ENCODE measurements around the gene SUCLG2. TPM values are rescaled to one million over a fixed set of nuclear protein-coding genes. Genes with fewer than 3 reads are reported as not detected.

Gene SUCLG2
- 10 to 100 TPM; 40.2 to 48.8 TPM for total RNA-seq
- 10 to 100 TPM; 38.2 to 71.9 TPM for polyA plus RNA-seq
- long read RNA-seq, donor 1, transcript SUCLG2-201 (11 exons, 2,352 nt): major isoform, 136 of 160 reads
- long read RNA-seq, donor 1, partial matches to known transcripts: 10 of 160 reads
- long read RNA-seq, donor 1, other reads (novel, unspliced or antisense): 14 of 160 reads
- long read RNA-seq, donor 2, transcript SUCLG2-201 (11 exons, 2,352 nt): major isoform, 39 of 62 reads
- long read RNA-seq, donor 2, partial matches to known transcripts: 11 of 62 reads
- long read RNA-seq, donor 2, other reads (novel, unspliced or antisense): 12 of 62 reads

DNA sequence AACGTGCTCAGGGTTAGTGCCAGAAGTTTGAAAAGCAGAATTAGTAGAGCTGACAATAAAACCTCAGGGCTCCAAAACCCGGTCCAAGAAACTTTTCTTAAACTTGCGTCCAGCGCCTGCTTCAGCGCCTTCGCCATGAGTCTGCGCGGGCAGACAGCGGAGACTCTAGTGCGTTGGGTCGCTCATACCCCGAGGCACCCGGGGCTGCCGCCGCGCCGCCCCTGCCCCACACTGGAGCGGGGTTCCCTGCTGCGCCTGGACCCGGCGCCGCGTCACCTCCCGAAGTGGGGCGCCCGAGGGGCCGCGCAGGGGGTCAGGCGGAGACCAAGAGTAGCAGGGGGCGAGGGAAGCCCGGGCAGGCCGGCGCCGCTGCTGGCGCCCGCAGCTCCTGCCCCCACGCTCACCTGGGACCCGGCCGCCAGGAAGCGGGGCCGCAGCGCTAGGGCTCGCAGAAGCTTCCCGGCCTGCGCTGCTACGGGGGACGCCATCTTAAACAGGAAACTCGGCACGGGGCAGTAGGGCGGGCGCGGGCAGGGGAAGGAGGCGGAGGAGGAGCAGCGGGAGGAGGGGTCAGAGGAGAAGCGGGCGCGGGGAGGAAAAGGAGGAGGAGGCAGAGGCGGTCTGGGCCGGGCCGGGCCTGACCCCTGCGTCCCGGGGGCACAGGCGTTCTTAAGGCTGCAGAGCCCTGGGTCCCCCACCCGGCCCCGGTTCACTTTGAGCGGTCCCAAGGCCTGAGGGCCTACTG, at the start of gene SUCLG2:
SUCLG2 (minus strand) TSS at position 514 of the 745 bp plus-strand sequence; CDS start at position 488, 26 bp downstream.
- H3K4me3 ChIP-seq (ENCODE audit: low read length in 2 of 2): peak within 1 kb of the TSS; percentile 57 to 95
- intact Hi-C loops (cut with DNase I): no loop called here
- peaks cover 2% of the 10 kb centered on the region in 2 donors for H3K4me1 ChIP-seq (ENCODE audit: control insufficient read depth in 1 of 2, insufficient read depth in 2 of 2, low read length in 2 of 2)
- 0 to 1% methylated on average over 61 to 66 of the region's 66 CpGs for WGBS, 2 donors
- no peaks in the 10 kb centered on the region for H3K27me3 ChIP-seq (ENCODE audit: control insufficient read depth in 1 of 2, insufficient read depth in 2 of 2, low read length in 1 of 2)
- DNase-seq (peak; percentile 96 to 97), ATAC-seq (ENCODE audit: low FRiP score) (peak; percentile 98)
- peak within 1 kb of the TSS; percentile 43 to 92 for H3K27ac ChIP-seq (ENCODE audit: low read depth in 1 of 2, low read length in 2 of 2)
- no peaks in the 10 kb centered on the region for H3K36me3 ChIP-seq (ENCODE audit: control insufficient read depth in 1 of 2, insufficient read depth in 2 of 2, low read length in 1 of 2)
- H3K9me3 ChIP-seq (ENCODE audit: control insufficient read depth, low read length): no peaks in the 10 kb centered on the region

DNA sequence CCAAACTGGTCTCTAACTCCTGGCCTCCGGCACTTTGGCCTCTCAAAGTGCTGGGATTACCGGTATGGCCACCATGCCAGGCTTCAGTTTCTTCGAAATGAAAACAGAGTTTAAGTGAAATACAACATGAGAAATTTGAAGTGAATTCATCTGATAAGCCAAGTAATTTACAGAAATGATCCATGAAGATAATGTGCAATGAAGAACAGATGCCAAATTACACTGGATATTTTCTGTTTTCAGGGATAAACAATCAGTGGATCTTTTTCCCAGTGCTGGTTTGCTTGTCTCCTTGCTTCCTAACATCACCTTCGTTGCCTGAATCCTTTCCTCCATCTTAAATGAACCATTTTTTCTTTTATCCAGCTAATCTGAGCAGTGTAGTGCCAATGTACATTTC, 46.2 kb upstream of the SUCLG2 start:
- H3K27ac ChIP-seq (ENCODE audit: low read depth in 1 of 2, low read length in 2 of 2): no peak overlapping the region
- H3K36me3 ChIP-seq (ENCODE audit: control insufficient read depth in 1 of 2, insufficient read depth in 2 of 2, low read length in 1 of 2): no peaks in the 10 kb centered on the region
- no peaks in the 10 kb centered on the region for H3K4me1 ChIP-seq (ENCODE audit: control insufficient read depth in 1 of 2, insufficient read depth in 2 of 2, low read length in 2 of 2)
- H3K4me3 ChIP-seq (ENCODE audit: low read length in 2 of 2): no peak overlapping the region
- 93 to 95% methylated on average over 4 of the region's 4 CpGs for WGBS, 2 donors
- intact Hi-C loops (cut with DNase I): no loop called here
- no peaks in the 10 kb centered on the region for H3K27me3 ChIP-seq (ENCODE audit: control insufficient read depth in 1 of 2, insufficient read depth in 2 of 2, low read length in 1 of 2)
- no peaks in the 10 kb centered on the region for H3K9me3 ChIP-seq (ENCODE audit: control insufficient read depth, low read length)
- no peak for ATAC-seq (ENCODE audit: low FRiP score)
- DNase-seq: no peak

- no peaks in the 10 kb centered on the region for H3K9me3 ChIP-seq (ENCODE audit: control insufficient read depth, low read length)
- H3K27me3 ChIP-seq (ENCODE audit: control insufficient read depth in 1 of 2, insufficient read depth in 2 of 2, low read length in 1 of 2): no peaks in the 10 kb centered on the region
- H3K4me3 ChIP-seq (ENCODE audit: low read length in 2 of 2): no peak overlapping the region
- ATAC-seq (ENCODE audit: low FRiP score) (no peak), DNase-seq (no peak)
- no peaks in the 10 kb centered on the region for H3K36me3 ChIP-seq (ENCODE audit: control insufficient read depth in 1 of 2, insufficient read depth in 2 of 2, low read length in 1 of 2)
- intact Hi-C loops (cut with DNase I): loop anchor here in 1 of 2 donors (10.0 kb wide), 1 partner anchor 275 kb away; no protein-coding TSS in a partner anchor
- H3K4me1 ChIP-seq (ENCODE audit: control insufficient read depth in 1 of 2, insufficient read depth in 2 of 2, low read length in 2 of 2): no peaks in the 10 kb centered on the region
- no peak overlapping the region for H3K27ac ChIP-seq (ENCODE audit: low read depth in 1 of 2, low read length in 2 of 2)
- WGBS, 2 donors: 77 to 82% methylated on average over 5 of the region's 5 CpGs
Observed at GRCh38 chr3:67699882-67700281, 45.5 kb upstream of the SUCLG2 start.

GRCh38 chr3:67692621-67693020, 38.2 kb upstream of the SUCLG2 start:
- DNase-seq (no peak), ATAC-seq (ENCODE audit: low FRiP score) (no peak)
- no peaks in the 10 kb centered on the region for H3K4me1 ChIP-seq (ENCODE audit: control insufficient read depth in 1 of 2, insufficient read depth in 2 of 2, low read length in 2 of 2)
- 56 to 60% methylated on average over 4 of the region's 4 CpGs for WGBS, 2 donors
- no peak overlapping the region for H3K27ac ChIP-seq (ENCODE audit: low read depth in 1 of 2, low read length in 2 of 2)
- H3K9me3 ChIP-seq (ENCODE audit: control insufficient read depth, low read length): no peaks in the 10 kb centered on the region
- H3K27me3 ChIP-seq (ENCODE audit: control insufficient read depth in 1 of 2, insufficient read depth in 2 of 2, low read length in 1 of 2): no peaks in the 10 kb centered on the region
- no peaks in the 10 kb centered on the region for H3K36me3 ChIP-seq (ENCODE audit: control insufficient read depth in 1 of 2, insufficient read depth in 2 of 2, low read length in 1 of 2)
- intact Hi-C loops (cut with DNase I): loop anchor here in 1 of 2 donors (10.0 kb wide), 1 partner anchor 268 kb away; no protein-coding TSS in a partner anchor
- no peak overlapping the region for H3K4me3 ChIP-seq (ENCODE audit: low read length in 2 of 2)

GRCh38 chr3:67691926-67692325, 37.5 kb upstream of the SUCLG2 start:
- Histone ChIP-seq H3K36me3 (ENCODE audit: control insufficient read depth in 1 of 2, insufficient read depth in 2 of 2, low read length in 1 of 2) (no peaks in the 10 kb centered on the region), H3K4me3 (ENCODE audit: low read length in 2 of 2) (no peak overlapping the region), H3K4me1 (ENCODE audit: control insufficient read depth in 1 of 2, insufficient read depth in 2 of 2, low read length in 2 of 2) (no peaks in the 10 kb centered on the region), H3K27me3 (ENCODE audit: control insufficient read depth in 1 of 2, insufficient read depth in 2 of 2, low read length in 1 of 2) (no peaks in the 10 kb centered on the region), H3K9me3 (ENCODE audit: control insufficient read depth, low read length) (no peaks in the 10 kb centered on the region), H3K27ac (ENCODE audit: low read depth in 1 of 2, low read length in 2 of 2) (no peak overlapping the region)
- WGBS, 2 donors: 79 to 89% methylated on average over 1 of the region's 1 CpG
- no peak for DNase-seq
- ATAC-seq (ENCODE audit: low FRiP score): no peak
- intact Hi-C loops (cut with DNase I): loop anchor here in 1 of 2 donors (10.0 kb wide), 1 partner anchor 267 kb away; no protein-coding TSS in a partner anchor

DNA sequence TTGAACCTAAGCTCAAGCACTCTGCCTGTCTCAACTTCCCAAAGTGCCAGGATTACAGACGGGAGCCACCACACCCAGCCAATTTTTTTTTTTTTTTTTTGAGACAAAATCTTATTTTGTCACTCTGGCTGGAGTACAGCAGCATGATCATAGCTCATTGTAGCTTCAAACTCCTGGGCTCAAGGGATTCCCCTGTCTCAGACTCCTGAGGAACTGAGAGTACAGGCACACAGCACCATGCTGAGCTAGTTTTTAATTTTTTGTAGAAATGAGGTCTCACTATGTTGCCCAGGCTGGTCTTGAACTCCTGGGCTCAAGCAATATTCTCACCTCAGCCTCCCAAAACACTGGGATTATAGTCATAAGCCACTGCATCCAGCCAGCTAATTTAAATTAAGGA, 36.8 kb upstream of the SUCLG2 start:
- DNase-seq: no peak
- Histone ChIP-seq H3K4me1 (ENCODE audit: control insufficient read depth in 1 of 2, insufficient read depth in 2 of 2, low read length in 2 of 2) (no peaks in the 10 kb centered on the region), H3K27ac (ENCODE audit: low read depth in 1 of 2, low read length in 2 of 2) (no peak overlapping the region), H3K9me3 (ENCODE audit: control insufficient read depth, low read length) (no peaks in the 10 kb centered on the region), H3K4me3 (ENCODE audit: low read length in 2 of 2) (no peak overlapping the region), H3K36me3 (ENCODE audit: control insufficient read depth in 1 of 2, insufficient read depth in 2 of 2, low read length in 1 of 2) (no peaks in the 10 kb centered on the region), H3K27me3 (ENCODE audit: control insufficient read depth in 1 of 2, insufficient read depth in 2 of 2, low read length in 1 of 2) (no peaks in the 10 kb centered on the region)
- WGBS, 2 donors: 50 to 72% methylated on average over 1 of the region's 1 CpG
- no peak for ATAC-seq (ENCODE audit: low FRiP score)
- intact Hi-C loops (cut with DNase I): loop anchor here in 1 of 2 donors (10.0 kb wide), 1 partner anchor 266 kb away; no protein-coding TSS in a partner anchor

- Histone ChIP-seq H3K27me3 (ENCODE audit: control insufficient read depth in 1 of 2, insufficient read depth in 2 of 2, low read length in 1 of 2) (no peaks in the 10 kb centered on the region), H3K4me3 (ENCODE audit: low read length in 2 of 2) (no peak overlapping the region), H3K4me1 (ENCODE audit: control insufficient read depth in 1 of 2, insufficient read depth in 2 of 2, low read length in 2 of 2) (no peaks in the 10 kb centered on the region), H3K9me3 (ENCODE audit: control insufficient read depth, low read length) (no peaks in the 10 kb centered on the region), H3K27ac (ENCODE audit: low read depth in 1 of 2, low read length in 2 of 2) (no peak overlapping the region), H3K36me3 (ENCODE audit: control insufficient read depth in 1 of 2, insufficient read depth in 2 of 2, low read length in 1 of 2) (no peaks in the 10 kb centered on the region)
- intact Hi-C loops (cut with DNase I): loop anchor here in 1 of 2 donors (10.0 kb wide), 1 partner anchor 265 kb away; no protein-coding TSS in a partner anchor
- ATAC-seq (ENCODE audit: low FRiP score) (no peak), DNase-seq (no peak)
- WGBS, 2 donors: 71 to 89% methylated on average over 1 of the region's 1 CpG
Observed at GRCh38 chr3:67689806-67690205, 35.4 kb upstream of the SUCLG2 start.

DNA sequence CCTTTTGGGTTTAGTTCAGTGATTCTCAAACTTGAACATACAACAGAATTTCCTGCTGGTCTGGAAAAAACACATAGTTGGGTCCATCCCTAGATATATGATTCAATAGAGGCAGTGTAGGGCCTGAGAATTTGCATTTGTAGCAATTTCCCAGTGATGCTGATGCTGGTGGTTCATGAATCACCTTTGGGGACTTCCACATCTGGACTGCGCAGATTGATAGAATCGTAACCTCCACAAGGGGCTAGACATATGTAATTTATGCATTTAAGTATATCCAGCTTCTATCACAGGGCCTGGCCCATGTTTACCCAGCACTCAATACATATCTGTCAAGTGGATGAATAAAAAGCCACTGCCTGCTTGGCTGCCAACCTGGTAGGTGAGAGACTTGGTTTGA, 33.8 kb upstream of the SUCLG2 start:
- intact Hi-C loops (cut with DNase I): no loop called here
- Histone ChIP-seq H3K36me3 (ENCODE audit: control insufficient read depth in 1 of 2, insufficient read depth in 2 of 2, low read length in 1 of 2) (no peaks in the 10 kb centered on the region), H3K4me1 (ENCODE audit: control insufficient read depth in 1 of 2, insufficient read depth in 2 of 2, low read length in 2 of 2) (no peaks in the 10 kb centered on the region), H3K9me3 (ENCODE audit: control insufficient read depth, low read length) (no peaks in the 10 kb centered on the region), H3K27ac (ENCODE audit: low read depth in 1 of 2, low read length in 2 of 2) (no peak overlapping the region), H3K4me3 (ENCODE audit: low read length in 2 of 2) (no peak overlapping the region), H3K27me3 (ENCODE audit: control insufficient read depth in 1 of 2, insufficient read depth in 2 of 2, low read length in 1 of 2) (no peaks in the 10 kb centered on the region)
- ATAC-seq (ENCODE audit: low FRiP score) (no peak), DNase-seq (no peak)
- 97 to 98% methylated on average over 2 of the region's 2 CpGs for WGBS, 2 donors

Data from aorta (tissue), 5 donors.